Activated T-helper 1 cell treated with anti-CD3 and anti-CD28 coated beads, Interleukin-12 subunit alpha, Interleukin-12 subunit beta, Interleukin-2, Interleukin-4 antibody, amounts not matched to agents 30 ng/mL and 10 ng/mL and 1 ng/mL, durations not matched to agents 14 hours and 24 hours and 36 hours (primary cell): ENCODE measurements around the gene KMT5C. TPM values are rescaled to one million over a fixed set of nuclear protein-coding genes. Genes with fewer than 3 reads are reported as not detected.
"Not testable (repeated sequence)": the region's sequence is repeated elsewhere in the genome, so short reads cannot be mapped to it uniquely, and the experiment has no call there.

ENCODE experiments used
- DNase-seq: peaks from one replicate; pipeline ENCODE4 v3.0.0; 2021; ENCODE audit warnings: low spot score
- H3K27ac Mint-ChIP-seq: one replicate; pipeline ENCODE4 v1.8.0; 2021; ENCODE audit warnings: mild to moderate bottlenecking, mixed read lengths
- H3K27me3 Mint-ChIP-seq: one replicate; pipeline ENCODE4 v1.8.0; 2022; ENCODE audit warnings: mild to moderate bottlenecking, moderate library complexity, mixed read lengths; ENCODE audit not compliant: insufficient read depth
- H3K36me3 Mint-ChIP-seq: one replicate; pipeline ENCODE4 v1.8.0; 2021; ENCODE audit warnings: low read depth, mixed read lengths
- H3K4me1 Mint-ChIP-seq: one replicate; pipeline ENCODE4 v1.8.0; 2021; ENCODE audit warnings: low read depth, mixed read lengths
- H3K4me3 Mint-ChIP-seq: one replicate; pipeline ENCODE4 v1.8.0; 2021; ENCODE audit warnings: mild to moderate bottlenecking, moderate library complexity, mixed read lengths
- H3K9me3 Mint-ChIP-seq: one replicate; pipeline ENCODE4 v1.8.0; 2021; ENCODE audit warnings: mixed read lengths
- intact Hi-C: fragments of 100-400 bp; cut with micrococcal nuclease; formaldehyde crosslinking; loops from one replicate; pipeline ENCODE4 v1.15.1; 2024
- total RNA-seq: library from RNA; stranded (reverse); gene quantifications from 2 replicates; pipeline ENCODE4 v1.2.3, GENCODE V29; 2022

The KMT5C gene
- total RNA-seq, 1 donor from 2014 or later = 29.9 TPM

GRCh38 chr19:55322204-55322885 lies 17.3 kb upstream of the KMT5C start:
- Mint-ChIP-seq H3K4me1 (peaks cover 6% of the 10 kb centered on the region), H3K27me3 (peaks cover 3% of the 10 kb centered on the region), H3K4me3 (no peak overlapping the region), H3K27ac (no peak overlapping the region), H3K36me3 (no peaks in the 10 kb centered on the region), H3K9me3 (no peaks in the 10 kb centered on the region)
- intact Hi-C loops = no loop called here
- no peak for DNase-seq

- intact Hi-C loops = no loop called here
- Mint-ChIP-seq H3K36me3 (no peaks in the 10 kb centered on the region), H3K4me1 (peaks cover 6% of the 10 kb centered on the region), H3K27ac (no peak overlapping the region), H3K27me3 (peaks cover 3% of the 10 kb centered on the region), H3K4me3 (no peak overlapping the region), H3K9me3 (no peaks in the 10 kb centered on the region)
- DNase-seq = no peak
Observed at GRCh38 chr19:55324662-55325061, 15.0 kb upstream of the KMT5C start.

- Mint-ChIP-seq H3K9me3 (no peaks in the 10 kb centered on the region), H3K36me3 (no peaks in the 10 kb centered on the region), H3K4me1 (peaks cover 6% of the 10 kb centered on the region), H3K4me3 (no peak within 1 kb of the TSS), H3K27ac (no peak within 1 kb of the TSS), H3K27me3 (peaks cover 3% of the 10 kb centered on the region)
- intact Hi-C loops = no loop called here
- no peak for DNase-seq
Observed at GRCh38 chr19:55325172-55325571, 14.5 kb upstream of the KMT5C start, which contains the start of gene TMEM150B. Gene TMEM150B (minus strand): TSS chr19:55325341. CDS start chr19:55321036, 4,305 bp downstream.

GRCh38 chr19:55328774-55329318 lies 10.8 kb upstream of the KMT5C start:
- H3K27me3 Mint-ChIP-seq, intact Hi-C loops, DNase-seq, H3K4me3 Mint-ChIP-seq, H3K27ac Mint-ChIP-seq, H3K9me3 Mint-ChIP-seq, H3K4me1 Mint-ChIP-seq, H3K36me3 Mint-ChIP-seq: not testable (repeated sequence)

- H3K9me3 Mint-ChIP-seq, H3K4me1 Mint-ChIP-seq, DNase-seq, H3K27ac Mint-ChIP-seq, H3K4me3 Mint-ChIP-seq, H3K36me3 Mint-ChIP-seq, intact Hi-C loops: not testable (repeated sequence)
- peaks cover 12% of the 10 kb centered on the region for H3K27me3 Mint-ChIP-seq
Observed at GRCh38 chr19:55329791-55330190, 9.9 kb upstream of the KMT5C start.

- intact Hi-C loops = no loop called here
- Mint-ChIP-seq H3K4me1 (peaks cover 7% of the 10 kb centered on the region), H3K27ac (no peak overlapping the region), H3K36me3 (no peaks in the 10 kb centered on the region), H3K27me3 (peaks cover 21% of the 10 kb centered on the region), H3K4me3 (no peak overlapping the region), H3K9me3 (no peaks in the 10 kb centered on the region)
- DNase-seq = no peak
Observed at GRCh38 chr19:55333870-55334269, 5.8 kb upstream of the KMT5C start.

GRCh38 chr19:55336101-55336500 lies 3.6 kb upstream of the KMT5C start:
- Mint-ChIP-seq H3K9me3 (no peaks in the 10 kb centered on the region), H3K4me3 (no peak overlapping the region), H3K4me1 (peaks cover 9% of the 10 kb centered on the region), H3K27me3 (peaks cover 17% of the 10 kb centered on the region), H3K36me3 (peaks cover 1% of the 10 kb centered on the region), H3K27ac (no peak overlapping the region)
- intact Hi-C loops = loop anchor here (5.0 kb wide), 2 partner anchors 306 to 874 kb away; partner anchors contain the start of genes LENG9, ZNF580 and ZNF581
- DNase-seq = no peak

GRCh38 chr19:55339889-55340783 lies 460 bp downstream of the KMT5C start:
- intact Hi-C loops = loop anchor here (1.0 to 5.0 kb wide), 17 partner anchors 14 to 891 kb away; partner anchors contain the start of genes COX6B2, DNAAF3, FIZ1 and HSPBP1
- peak overlapping the region; percentile 96 for H3K4me3 Mint-ChIP-seq
- peaks cover 9% of the 10 kb centered on the region for H3K27me3 Mint-ChIP-seq
- peaks cover 8% of the 10 kb centered on the region for H3K36me3 Mint-ChIP-seq
- H3K9me3 Mint-ChIP-seq = no peaks in the 10 kb centered on the region
- H3K4me1 Mint-ChIP-seq = peaks cover 14% of the 10 kb centered on the region
- DNase-seq = no peak
- H3K27ac Mint-ChIP-seq = peak overlapping the region; percentile 99

GRCh38 chr19:55340784-55341147 lies 1.1 kb downstream of the KMT5C start:
- no peaks in the 10 kb centered on the region for H3K9me3 Mint-ChIP-seq
- H3K27ac Mint-ChIP-seq = peak overlapping the region; percentile 94
- H3K4me3 Mint-ChIP-seq = peak overlapping the region; percentile 86
- H3K36me3 Mint-ChIP-seq = peaks cover 8% of the 10 kb centered on the region
- intact Hi-C loops = no loop called here
- DNase-seq = no peak
- peaks cover 9% of the 10 kb centered on the region for H3K27me3 Mint-ChIP-seq
- H3K4me1 Mint-ChIP-seq = peaks cover 14% of the 10 kb centered on the region

GRCh38 chr19:55341171-55341588 lies 1.5 kb downstream of the KMT5C start:
- peak; percentile 56 for DNase-seq
- Mint-ChIP-seq H3K9me3 (no peaks in the 10 kb centered on the region), H3K4me1 (peaks cover 14% of the 10 kb centered on the region), H3K4me3 (peak overlapping the region; percentile 86), H3K36me3 (peaks cover 8% of the 10 kb centered on the region), H3K27ac (peak overlapping the region; percentile 94), H3K27me3 (peaks cover 9% of the 10 kb centered on the region)
- intact Hi-C loops = no loop called here

- peaks cover 2% of the 10 kb centered on the region for H3K27me3 Mint-ChIP-seq
- peak overlapping the region; percentile 71 for H3K4me3 Mint-ChIP-seq
- peaks cover 14% of the 10 kb centered on the region for H3K4me1 Mint-ChIP-seq
- peaks cover 8% of the 10 kb centered on the region for H3K36me3 Mint-ChIP-seq
- peak overlapping the region; percentile 63 for H3K27ac Mint-ChIP-seq
- intact Hi-C loops = no loop called here
- no peaks in the 10 kb centered on the region for H3K9me3 Mint-ChIP-seq
- DNase-seq = no peak
Observed at GRCh38 chr19:55341595-55342531, 2.2 kb downstream of the KMT5C start.

GRCh38 chr19:55344444-55344843 lies 4.8 kb downstream of the KMT5C start:
- intact Hi-C loops = no loop called here
- H3K4me3 Mint-ChIP-seq = no peak overlapping the region
- H3K4me1 Mint-ChIP-seq = peaks cover 5% of the 10 kb centered on the region
- H3K27me3 Mint-ChIP-seq = no peaks in the 10 kb centered on the region
- no peak for DNase-seq
- H3K36me3 Mint-ChIP-seq = peaks cover 8% of the 10 kb centered on the region
- no peak overlapping the region for H3K27ac Mint-ChIP-seq
- no peaks in the 10 kb centered on the region for H3K9me3 Mint-ChIP-seq
